Measurements from ENCODE around the gene GEMIN7. TPM values are rescaled to one million over a fixed set of nuclear protein-coding genes. Genes with fewer than 3 reads are reported as not detected.

Gene GEMIN7
- total and polyA plus RNA-seq, 2 of the 13 experiments (the other 11 are each of a cell fraction or from before 2014, with no cell fraction given), result 24.1 to 30.6 TPM

- TF ChIP-seq THAP9 (CRISPR knock-in tag; IDR thresholded peaks at IDR 0.05; ENCODE audit: borderline replicate concordance), result no peak; the same call in 1 of the 2 replicates
- TF ChIP-seq ZNF710 (CRISPR knock-in tag; IDR thresholded peaks at IDR 0.05; ENCODE audit: borderline replicate concordance), result 0 out of 2 replicates have a peak, but pooled peaks have one; percentile 49
- TF ChIP-seq PRDM10 (CRISPR knock-in tag; IDR thresholded peaks at IDR 0.05; ENCODE audit: low read depth), result no peak
- TF ChIP-seq THYN1 (CRISPR knock-in tag; IDR thresholded peaks at IDR 0.05; ENCODE audit: borderline replicate concordance, low read depth), result no peak
- no peak for TF ChIP-seq TBX3 (IDR thresholded peaks at IDR 0.05; ENCODE audit: borderline replicate concordance)
- TF ChIP-seq ZNF781 (CRISPR knock-in tag; IDR thresholded peaks at IDR 0.05; ENCODE audit: borderline replicate concordance, not compliant biosample characterization), result no peak
- TF ChIP-seq POLR2A (IDR thresholded peaks at IDR 0.05; ENCODE audit: insufficient read depth in 1 of 2, low read depth in 2 of 2, low read length in 2 of 2), result peak; percentile 51 to 68
- TF ChIP-seq NFKBIZ (CRISPR knock-in tag; IDR thresholded peaks at IDR 0.05), result no peak
- peak; percentile 52 for TF ChIP-seq ZNF407 (CRISPR knock-in tag; IDR thresholded peaks at IDR 0.05; ENCODE audit: not compliant biosample characterization)
Measured at GRCh38 chr19:45097776-45098520, 18.9 kb downstream of the GEMIN7 start (continued).
